HFFc6 (cell line): Measurements from ENCODE around the gene ABCB8. TPM values are rescaled to one million over a fixed set of nuclear protein-coding genes. Genes with fewer than 3 reads are reported as not detected.
A peak's percentile ranks its signal among the peaks of the same experiment; 100 is the strongest.

ENCODE experiments used
- DNase-seq: peaks from one replicate; pipeline ENCODE4 v3.0.0-alpha.2; 2018
- H3K27ac Mint-ChIP-seq: 2 replicates; pipeline ENCODE4 v1.8.0; 2020; ENCODE audit warnings: mild to moderate bottlenecking, mixed read lengths
- H3K27me3 Mint-ChIP-seq: 2 replicates; pipeline ENCODE4 v1.8.0; 2021; ENCODE audit warnings: mild to moderate bottlenecking, moderate library complexity, mixed read lengths; ENCODE audit not compliant: insufficient read depth
- H3K36me3 Mint-ChIP-seq: 2 replicates; pipeline ENCODE4 v1.8.0; 2021; ENCODE audit warnings: low read depth, mixed read lengths
- H3K4me1 Mint-ChIP-seq: 2 replicates; pipeline ENCODE4 v1.8.0; 2020; ENCODE audit warnings: low read depth, mixed read lengths
- H3K4me3 Mint-ChIP-seq: 2 replicates; pipeline ENCODE4 v1.8.0; 2020; ENCODE audit warnings: mild to moderate bottlenecking, moderate library complexity, mixed read lengths
- H3K9me3 Mint-ChIP-seq: 2 replicates; pipeline ENCODE4 v1.8.0; 2020; ENCODE audit warnings: mild to moderate bottlenecking, mixed read lengths
- CTCF ChIP-seq: fragments of 200-600 bp; sonication (generic); IDR thresholded peaks from 2 replicates; pipeline ENCODE4 v1.5.0; 2021; ENCODE audit warnings: antibody characterized with exemption, mild to moderate bottlenecking
- total RNA-seq, 6 experiments: library from RNA; stranded (reverse); fragmentation: NEBNext Ultra II Directional; extraction: Animal tissue kit (Norgen Biotek cat#: 25700); gene quantifications; 2 replicates in 1 of 6; 3 replicates in 5 of 6; pipeline ENCODE4 v1.2.3, GENCODE V29; 2021

The ABCB8 gene
- total RNA-seq, 6 experiments from 2014 or later: 31.9 to 36.3 (median 33.2) TPM

- Mint-ChIP-seq H3K9me3 (no peaks in the 10 kb centered on the region), H3K36me3 (no peaks in the 10 kb centered on the region; the same call in 1 of the 2 replicates), H3K4me3 (no peak overlapping the region), H3K4me1 (peaks cover 23% of the 10 kb centered on the region), H3K27me3 (no peaks in the 10 kb centered on the region), H3K27ac (no peak overlapping the region)
- no peak for DNase-seq
- no peak for TF ChIP-seq CTCF
These were observed 25.5 kb downstream of the ABCB8 start for GRCh38 chr7:151053751-151054150.

GRCh38 chr7:151056283-151056665 lies 28.0 kb downstream of the ABCB8 start:
- no peaks in the 10 kb centered on the region; the same call in 1 of the 2 replicates for H3K36me3 Mint-ChIP-seq
- no peaks in the 10 kb centered on the region for H3K9me3 Mint-ChIP-seq
- no peaks in the 10 kb centered on the region; the same call in 1 of the 2 replicates for H3K27me3 Mint-ChIP-seq
- no peak for TF ChIP-seq CTCF
- no peak overlapping the region for H3K27ac Mint-ChIP-seq
- H3K4me3 Mint-ChIP-seq: peak overlapping the region; percentile 97
- no peak for DNase-seq
- peaks cover 35% of the 10 kb centered on the region for H3K4me1 Mint-ChIP-seq

- Mint-ChIP-seq H3K27ac (peak overlapping the region; percentile 60), H3K36me3 (no peaks in the 10 kb centered on the region; the same call in 1 of the 2 replicates), H3K9me3 (no peaks in the 10 kb centered on the region), H3K27me3 (no peaks in the 10 kb centered on the region; the same call in 1 of the 2 replicates), H3K4me3 (peak overlapping the region; percentile 97), H3K4me1 (peaks cover 42% of the 10 kb centered on the region)
- TF ChIP-seq CTCF: no peak
- DNase-seq: no peak
These were observed 28.6 kb downstream of the ABCB8 start for GRCh38 chr7:151056666-151057505.

GRCh38 chr7:151057506-151057988 lies 29.3 kb downstream of the ABCB8 start, which contains the start of gene CDK5:
Gene CDK5, minus strand, starts transcription at chr7:151057897. Its CDS starts 49 bp downstream, at chr7:151057848.
- no peaks in the 10 kb centered on the region; the same call in 1 of the 2 replicates for H3K27me3 Mint-ChIP-seq
- peaks cover 43% of the 10 kb centered on the region for H3K4me1 Mint-ChIP-seq
- no peaks in the 10 kb centered on the region; the same call in 1 of the 2 replicates for H3K36me3 Mint-ChIP-seq
- no peak for DNase-seq
- peak within 1 kb of the TSS; percentile 95 for H3K27ac Mint-ChIP-seq
- H3K4me3 Mint-ChIP-seq: peak within 1 kb of the TSS; percentile 97
- no peak for TF ChIP-seq CTCF
- H3K9me3 Mint-ChIP-seq: no peaks in the 10 kb centered on the region

- Mint-ChIP-seq H3K9me3 (no peaks in the 10 kb centered on the region), H3K4me1 (peaks cover 49% of the 10 kb centered on the region), H3K4me3 (peak overlapping the region; percentile 97), H3K27me3 (no peaks in the 10 kb centered on the region; the same call in 1 of the 2 replicates), H3K27ac (peak overlapping the region; percentile 95), H3K36me3 (no peaks in the 10 kb centered on the region)
- no peak for TF ChIP-seq CTCF
- DNase-seq: peak; percentile 99
These were observed 29.9 kb downstream of the ABCB8 start for GRCh38 chr7:151057989-151058780.
